Sigmoid colon (tissue), 7 donors: Measurements from ENCODE around the gene SLIT1. TPM values are rescaled to one million over a fixed set of nuclear protein-coding genes. Genes with fewer than 3 reads are reported as not detected.
A peak's percentile ranks its signal among the peaks of the same experiment; 100 is the strongest.

Experiments used
- DNase-seq: peaks from one replicate; pipeline ENCODE4 v3.0.0-alpha.2; 2019
- H3K27ac ChIP-seq, 4 donors: fragments of 200-600 bp; sonication (generic); one replicate each; pipeline ENCODE4 v1.5.1; 2016 to 2019; ENCODE audit warnings: mild to moderate bottlenecking in 1 of 4
- H3K27me3 ChIP-seq, 3 donors: fragments of 200-600 bp; sonication (generic); one replicate each; pipeline ENCODE4 v1.5.1; 2019; ENCODE audit warnings: mild to moderate bottlenecking in 1 of 3
- H3K36me3 ChIP-seq, 4 donors: fragments of 200-600 bp; sonication (generic); one replicate each; pipeline ENCODE4 v1.5.1; 2016 to 2019
- H3K4me1 ChIP-seq, 4 donors: fragments of 200-600 bp; sonication (generic); one replicate each; pipeline ENCODE4 v1.5.1; 2017 to 2019
- H3K4me3 ChIP-seq, 4 donors: fragments of 200-600 bp; sonication (generic); one replicate each; pipeline ENCODE4 v1.5.1; 2017 to 2019; ENCODE audit warnings: mild to moderate bottlenecking in 2 of 4, moderate library complexity in 1 of 4
- H3K9me3 ChIP-seq, 4 donors: fragments of 200-600 bp in 3 of 4; sonication (generic) in 3 of 4; one replicate each; pipeline versions ENCODE4 v1.5.1 to v1.6.1; 2013 to 2019
- CTCF ChIP-seq, 4 experiments: fragments of 450-650 bp in 3 of 4; fragments of 200-600 bp in 1 of 4; IDR thresholded peaks; one replicate each; pipeline ENCODE4 v1.5.1; 2016 to 2019; ENCODE audit warnings: antibody characterized with exemption in 4 of 4, mild to moderate bottlenecking in 3 of 4, moderate library complexity in 2 of 4
- EP300 ChIP-seq, 4 donors: sonication (generic); formaldehyde crosslinking; IDR thresholded peaks; one replicate each; pipeline ENCODE4 v1.6.1; 2017; ENCODE audit warnings: antibody characterized with exemption in 4 of 4
- POLR2A ChIP-seq, 2 donors: fragments of 450-650 bp; IDR thresholded peaks; one replicate each; pipeline ENCODE4 v1.6.1; 2016; ENCODE audit warnings: antibody characterized with exemption in 2 of 2, mild to moderate bottlenecking in 2 of 2, moderate library complexity in 2 of 2
- POLR2AphosphoS5 ChIP-seq, 4 donors: sonication (generic); formaldehyde crosslinking; IDR thresholded peaks; one replicate each; pipeline ENCODE4 v1.6.1; 2017; ENCODE audit warnings: antibody characterized with exemption in 4 of 4
- WGBS, 2 donors: extraction: QIAGEN DNeasy Blood & Tissue Kit; methylation state at CpG; one replicate each; pipeline ENCODE4 v1.1.7; 2013; 5-methylcytosine and 5-hydroxymethylcytosine counted together
- intact Hi-C: fragments of 100-400 bp; cut with DNase I; formaldehyde crosslinking; loops from one replicate; pipeline ENCODE4 v1.15.1; 2023
- polyA plus RNA-seq, 3 donors: library from polyadenylated mRNA; stranded (reverse); fragments of 200-250 nt; gene quantifications; one replicate each; pipeline ENCODE4 v1.2.3, GENCODE V29; 2013
- total RNA-seq, 4 donors: library from RNA; depleted of rRNA; stranded (reverse); fragments of >200 nt; gene quantifications; one replicate each; pipeline ENCODE4 v1.1.0, GENCODE V29; 2016
- donor health status: healthy with polysubstance abuse.
- donor health status: Bipolar disorder and iron deficiency.
- donor health status: healthy.

Gene SLIT1
- total and polyA plus RNA-seq, 7 donors = under 0.01 to 1.4 (median 0.58) TPM; not detected in 1

- intact Hi-C loops = loop anchor here (10.0 kb wide), 1 partner anchor 260 kb away; no protein-coding TSS in a partner anchor
- 19 to 47% methylated on average over 13 of the region's 13 CpGs for WGBS, 2 donors
- no peaks in the 10 kb centered on the region for H3K36me3 ChIP-seq
- peaks cover 0 to 39% (median 35%) of the 10 kb centered on the region in 4 donors for H3K4me1 ChIP-seq
- H3K27ac ChIP-seq = peak overlapping the region; percentile 46 to 66 (median 55)
- TF ChIP-seq POLR2A (IDR thresholded peaks at IDR 0.05) = no peak
- TF ChIP-seq CTCF (IDR thresholded peaks at IDR 0.05) = no peak
- TF ChIP-seq POLR2AphosphoS5 (IDR thresholded peaks at IDR 0.05) = no peak
- TF ChIP-seq EP300 (IDR thresholded peaks at IDR 0.05) = no peak
- no peak for DNase-seq
- no peak overlapping the region for H3K4me3 ChIP-seq
- no peaks in the 10 kb centered on the region for H3K27me3 ChIP-seq
- H3K9me3 ChIP-seq = no peaks in the 10 kb centered on the region
These were observed 161.3 kb downstream of the SLIT1 start for GRCh38 chr10:97024168-97025073.

GRCh38 chr10:97023401-97024167, 162.2 kb downstream of the SLIT1 start:
- Histone ChIP-seq H3K36me3 (no peaks in the 10 kb centered on the region), H3K27ac (peak overlapping the region; percentile 46 to 66 (median 55)), H3K4me3 (no peak overlapping the region), H3K9me3 (no peaks in the 10 kb centered on the region), H3K27me3 (no peaks in the 10 kb centered on the region), H3K4me1 (peaks cover 0 to 39% (median 35%) of the 10 kb centered on the region in 4 donors)
- DNase-seq = no peak
- WGBS, 2 donors = 87% methylated on average over 14 of the region's 14 CpGs
- intact Hi-C loops = loop anchor here (10.0 kb wide), 1 partner anchor 259 kb away; no protein-coding TSS in a partner anchor
- TF ChIP-seq EP300 (IDR thresholded peaks at IDR 0.05) (no peak), POLR2A (IDR thresholded peaks at IDR 0.05) (no peak), POLR2AphosphoS5 (IDR thresholded peaks at IDR 0.05) (no peak), CTCF (IDR thresholded peaks at IDR 0.05) (no peak)

GRCh38 chr10:97022616-97023015, 163.1 kb downstream of the SLIT1 start:
- no peak for DNase-seq
- H3K27ac ChIP-seq = no peak overlapping the region
- H3K36me3 ChIP-seq = no peaks in the 10 kb centered on the region
- WGBS, 2 donors = 94 to 95% methylated on average over 7 of the region's 7 CpGs
- H3K27me3 ChIP-seq = no peaks in the 10 kb centered on the region
- H3K4me1 ChIP-seq = peaks cover 0 to 39% (median 35%) of the 10 kb centered on the region in 4 donors
- intact Hi-C loops = loop anchor here (10.0 kb wide), 1 partner anchor 258 kb away; no protein-coding TSS in a partner anchor
- no peaks in the 10 kb centered on the region for H3K9me3 ChIP-seq
- H3K4me3 ChIP-seq = no peak overlapping the region
- TF ChIP-seq CTCF (IDR thresholded peaks at IDR 0.05) (no peak), POLR2A (IDR thresholded peaks at IDR 0.05) (no peak), EP300 (IDR thresholded peaks at IDR 0.05) (no peak), POLR2AphosphoS5 (IDR thresholded peaks at IDR 0.05) (no peak)

- Histone ChIP-seq H3K36me3 (no peaks in the 10 kb centered on the region), H3K4me1 (peaks cover 0 to 39% (median 35%) of the 10 kb centered on the region in 4 donors), H3K9me3 (no peaks in the 10 kb centered on the region), H3K4me3 (peak overlapping the region in 1 of 4 donors; percentile 4), H3K27ac (peak overlapping the region; percentile 65 to 80 (median 74)), H3K27me3 (no peaks in the 10 kb centered on the region)
- 36 to 66% methylated on average over 25 of the region's 25 CpGs for WGBS, 2 donors
- intact Hi-C loops = loop anchor here (2.0 to 10.0 kb wide), 2 partner anchors 188 to 256 kb away; partner anchors contain the start of gene LCOR
- peak in 3 of 4 donors; percentile 22 to 68 (median 48) for TF ChIP-seq POLR2AphosphoS5 (IDR thresholded peaks at IDR 0.05)
- no peak for TF ChIP-seq EP300 (IDR thresholded peaks at IDR 0.05)
- peak in 1 of 4 experiments; percentile 14 for TF ChIP-seq CTCF (IDR thresholded peaks at IDR 0.05)
- peak; percentile 83 for DNase-seq
These were observed 165.0 kb downstream of the SLIT1 start for GRCh38 chr10:97020452-97021400.
